LNCaP clone FGC (cell line): ENCODE results near the gene FYN.

ENCODE experiments used
- DNase-seq: peaks from one replicate; pipeline ENCODE4 v3.0.0-alpha.2; 2011; ENCODE audit warnings: low read depth
- H3K4me3 ChIP-seq: 2 replicates; pipeline ENCODE4 v1.5.1; 2011; ENCODE audit warnings: mild to moderate bottlenecking, low read depth, low read length, control low read depth
- TF ChIP-seq, protein P1 (sequence below): IDR thresholded peaks from 2 replicates; pipeline ENCODE4 v1.5.1; 2012; ENCODE audit warnings: mild to moderate bottlenecking; ENCODE audit not compliant: control insufficient read depth, insufficient read depth; ENCODE audit errors: extremely low read depth

FYN gene

DNA sequence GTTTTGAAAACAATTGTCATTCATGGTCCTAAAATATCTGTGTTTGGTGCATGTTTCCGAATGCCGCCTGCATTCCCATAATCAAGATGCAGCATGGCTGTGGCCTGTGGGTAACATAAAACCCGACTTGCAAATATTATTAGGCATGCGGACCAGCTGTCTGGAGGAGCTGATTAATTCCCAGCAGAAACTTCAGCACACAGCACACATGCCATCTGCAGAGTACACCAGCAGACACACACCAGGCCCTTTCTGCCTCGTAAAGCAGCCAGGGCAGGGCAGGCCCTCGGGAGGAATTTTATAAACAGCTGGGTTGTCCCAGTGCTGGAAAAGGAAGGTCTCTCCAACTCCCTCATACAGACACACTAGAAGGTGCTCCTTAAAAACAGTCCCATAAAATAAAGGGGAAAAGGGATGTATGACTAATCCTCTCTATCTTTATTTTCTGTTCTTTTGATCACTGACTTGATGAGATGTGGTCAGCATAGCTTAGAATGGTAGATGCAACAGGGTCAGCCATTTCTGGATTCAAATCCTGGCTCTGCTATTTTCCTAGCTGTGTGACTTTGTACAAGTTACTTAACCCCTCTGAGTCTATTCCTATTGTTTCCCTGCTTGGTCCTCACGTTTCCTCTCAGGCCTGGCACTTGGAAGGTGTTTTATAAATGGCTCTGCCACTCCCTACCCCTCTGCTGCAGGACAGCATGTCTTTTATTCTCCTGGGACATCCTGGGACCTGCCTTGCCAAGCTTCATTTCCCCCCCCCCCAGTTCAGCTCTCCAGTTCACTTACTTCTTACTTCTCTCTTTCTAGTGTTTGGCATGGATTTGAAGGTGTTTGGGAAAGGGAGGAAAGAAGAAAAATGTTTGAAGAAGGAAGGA is 181.7 kb downstream of the FYN start:
- no peak for DNase-seq
- TF ChIP-seq, protein P1, sequence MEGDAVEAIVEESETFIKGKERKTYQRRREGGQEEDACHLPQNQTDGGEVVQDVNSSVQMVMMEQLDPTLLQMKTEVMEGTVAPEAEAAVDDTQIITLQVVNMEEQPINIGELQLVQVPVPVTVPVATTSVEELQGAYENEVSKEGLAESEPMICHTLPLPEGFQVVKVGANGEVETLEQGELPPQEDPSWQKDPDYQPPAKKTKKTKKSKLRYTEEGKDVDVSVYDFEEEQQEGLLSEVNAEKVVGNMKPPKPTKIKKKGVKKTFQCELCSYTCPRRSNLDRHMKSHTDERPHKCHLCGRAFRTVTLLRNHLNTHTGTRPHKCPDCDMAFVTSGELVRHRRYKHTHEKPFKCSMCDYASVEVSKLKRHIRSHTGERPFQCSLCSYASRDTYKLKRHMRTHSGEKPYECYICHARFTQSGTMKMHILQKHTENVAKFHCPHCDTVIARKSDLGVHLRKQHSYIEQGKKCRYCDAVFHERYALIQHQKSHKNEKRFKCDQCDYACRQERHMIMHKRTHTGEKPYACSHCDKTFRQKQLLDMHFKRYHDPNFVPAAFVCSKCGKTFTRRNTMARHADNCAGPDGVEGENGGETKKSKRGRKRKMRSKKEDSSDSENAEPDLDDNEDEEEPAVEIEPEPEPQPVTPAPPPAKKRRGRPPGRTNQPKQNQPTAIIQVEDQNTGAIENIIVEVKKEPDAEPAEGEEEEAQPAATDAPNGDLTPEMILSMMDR = no peak
- no peak overlapping the region for H3K4me3 ChIP-seq

DNA sequence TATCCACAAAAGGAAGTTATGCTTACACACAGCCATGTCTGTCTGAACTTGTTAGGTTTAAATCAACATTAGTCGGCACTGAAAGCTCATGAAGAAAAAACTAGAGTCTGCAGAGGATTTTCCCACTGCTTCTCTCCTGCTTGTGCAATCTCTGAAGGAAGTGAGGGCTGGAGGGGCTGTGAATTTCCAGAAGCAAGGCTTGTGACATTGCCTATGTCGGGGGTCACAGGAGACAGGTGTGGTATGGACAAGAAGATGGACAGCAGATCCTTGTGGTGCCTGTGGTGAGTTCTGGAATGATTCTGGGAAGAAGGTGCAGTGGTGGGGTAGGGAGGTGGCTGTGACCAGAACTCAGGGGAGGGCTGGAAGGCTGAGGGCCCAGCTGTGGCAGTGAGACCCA is 183.3 kb downstream of the FYN start:
- TF ChIP-seq, protein P1 = no peak
- no peak overlapping the region for H3K4me3 ChIP-seq
- DNase-seq = no peak

DNA sequence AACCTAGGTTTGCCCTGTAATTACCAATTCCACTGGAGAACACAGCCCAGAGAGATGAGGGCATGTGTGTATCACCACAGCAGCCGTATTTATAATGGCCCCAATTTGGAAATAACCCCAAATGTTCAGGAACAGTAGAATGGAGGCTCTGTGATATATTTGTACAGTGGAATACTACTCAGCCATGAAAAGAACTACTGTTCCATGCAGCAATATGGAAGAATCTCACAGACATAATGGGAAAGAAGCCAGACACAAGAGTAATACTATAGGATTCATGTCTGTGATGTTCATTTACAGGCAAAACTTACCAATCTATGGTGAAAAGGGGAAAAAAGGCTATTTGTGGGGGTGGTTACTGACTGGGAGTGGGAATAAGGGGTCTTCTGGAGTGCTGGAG is 183.8 kb downstream of the FYN start:
- DNase-seq = no peak
- H3K4me3 ChIP-seq = no peak overlapping the region
- TF ChIP-seq, protein P1 = no peak

- TF ChIP-seq, protein P1 = no peak
- DNase-seq = no peak
- no peak overlapping the region for H3K4me3 ChIP-seq
Measured at GRCh38 chr6:111688331-111688730, 184.9 kb downstream of the FYN start.

GRCh38 chr6:111687652-111688051 is 185.6 kb downstream of the FYN start:
- DNase-seq = no peak
- TF ChIP-seq, protein P1 = no peak

GRCh38 chr6:111686932-111687266 is 186.4 kb downstream of the FYN start:
- TF ChIP-seq, protein P1 = no peak
- H3K4me3 ChIP-seq = no peak overlapping the region
- DNase-seq = no peak

More at GRCh38 chr6:111687652-111688051, 185.6 kb downstream of the FYN start:
- no peak overlapping the region for H3K4me3 ChIP-seq
